Upper lobe of left lung (tissue), 4 donors: ENCODE data around the gene ITSN2.

Experiments
- CTCF ChIP-seq, 6 experiments: fragments of 450-650 bp in 4 of 6; fragments of 200-600 bp in 2 of 6; sonication (generic) in 2 of 6; IDR thresholded peaks; one replicate each; pipeline ENCODE4 v1.5.1; 2016 to 2019; ENCODE audit warnings: antibody characterized with exemption in 6 of 6
- POLR2A ChIP-seq, 4 donors: fragments of 450-650 bp; IDR thresholded peaks; one replicate each; pipeline ENCODE4 v1.5.1; 2016 to 2017; ENCODE audit warnings: antibody characterized with exemption in 4 of 4, mild to moderate bottlenecking in 2 of 4
- POLR2AphosphoS5 ChIP-seq, 2 donors: sonication (generic); formaldehyde crosslinking; IDR thresholded peaks; one replicate each; pipeline ENCODE4 v1.5.1; 2017; ENCODE audit warnings: antibody characterized with exemption in 2 of 2

- TF ChIP-seq CTCF (IDR thresholded peaks at IDR 0.05) (no peak), POLR2AphosphoS5 (IDR thresholded peaks at IDR 0.05) (no peak), POLR2A (IDR thresholded peaks at IDR 0.05) (no peak)
Observed at GRCh38 chr2:24190503-24190902, 169.8 kb downstream of the ITSN2 start.
